ENCODE data around the gene PTPRN2.

GRCh38 chr7:158442260-158442659 is 145.4 kb downstream of the PTPRN2 start:
- TF ChIP-seq HDGF (IDR thresholded peaks at IDR 0.05; ENCODE audit: borderline replicate concordance) (no peak), ARNT (IDR thresholded peaks at IDR 0.05) (no peak), ELF4 (IDR thresholded peaks at IDR 0.05) (no peak), SP1 (IDR thresholded peaks at IDR 0.05) (no peak)
